ENCODE results near the gene PRKAG2.
"Not testable (repeated sequence)": the region's sequence is repeated elsewhere in the genome, so short reads cannot be mapped to it uniquely, and the experiment has no call there.

Gene PRKAG2

GRCh38 chr7:151884312-151885201, 7.6 kb upstream of the PRKAG2 start:
- no peak for DNase-seq (ENCODE audit: low spot score)

GRCh38 chr7:151883857-151884256, 6.9 kb upstream of the PRKAG2 start:
- DNase-seq (ENCODE audit: low spot score) = no peak

- no peak for DNase-seq (ENCODE audit: low spot score)
Measured at GRCh38 chr7:151882734-151883133, 5.8 kb upstream of the PRKAG2 start.

GRCh38 chr7:151880688-151881087, 3.8 kb upstream of the PRKAG2 start:
- DNase-seq (ENCODE audit: low spot score) = no peak

GRCh38 chr7:151877911-151878835, 1.3 kb upstream of the PRKAG2 start:
- DNase-seq (ENCODE audit: low spot score) = no peak

GRCh38 chr7:151875942-151876898, 695 bp downstream of the PRKAG2 start:
- DNase-seq (ENCODE audit: low spot score) = peak; percentile 55

GRCh38 chr7:151874479-151874878, 2.4 kb downstream of the PRKAG2 start:
- DNase-seq (ENCODE audit: low spot score) = not testable (repeated sequence)

GRCh38 chr7:151873402-151873965, 3.4 kb downstream of the PRKAG2 start:
- DNase-seq (ENCODE audit: low spot score) = no peak

GRCh38 chr7:151872531-151873401, 4.1 kb downstream of the PRKAG2 start:
- no peak for DNase-seq (ENCODE audit: low spot score)

- DNase-seq (ENCODE audit: low spot score) = no peak
Measured at GRCh38 chr7:151871904-151872303, 5.0 kb downstream of the PRKAG2 start.

- no peak for DNase-seq (ENCODE audit: low spot score)
Measured at GRCh38 chr7:151871189-151871735, 5.7 kb downstream of the PRKAG2 start.

- no peak for DNase-seq (ENCODE audit: low spot score)
Measured at GRCh38 chr7:151869968-151870918, 6.7 kb downstream of the PRKAG2 start.

- no peak for DNase-seq (ENCODE audit: low spot score)
Measured at GRCh38 chr7:151869455-151869854, 7.5 kb downstream of the PRKAG2 start.

- DNase-seq (ENCODE audit: low spot score) = no peak
Measured at GRCh38 chr7:151869109-151869428, 7.8 kb downstream of the PRKAG2 start.

- no peak for DNase-seq (ENCODE audit: low spot score)
Measured at GRCh38 chr7:151868396-151869108, 8.4 kb downstream of the PRKAG2 start.

- no peak for DNase-seq (ENCODE audit: low spot score)
Measured at GRCh38 chr7:151867912-151868311, 9.0 kb downstream of the PRKAG2 start.

- DNase-seq (ENCODE audit: low spot score) = no peak
Measured at GRCh38 chr7:151866761-151867655, 9.9 kb downstream of the PRKAG2 start.

Data from SK-N-DZ (cell line).